Right forelimb (tissue), 1 donor: ENCODE measurements around the gene UCKL1.
"Not testable (repeated sequence)": the region's sequence is repeated elsewhere in the genome, so short reads cannot be mapped to it uniquely, and the experiment has no call there.

ENCODE experiments used
- DNase-seq: peaks from one replicate; pipeline ENCODE4 v3.0.0-alpha.2; 2018

Gene UCKL1

DNA sequence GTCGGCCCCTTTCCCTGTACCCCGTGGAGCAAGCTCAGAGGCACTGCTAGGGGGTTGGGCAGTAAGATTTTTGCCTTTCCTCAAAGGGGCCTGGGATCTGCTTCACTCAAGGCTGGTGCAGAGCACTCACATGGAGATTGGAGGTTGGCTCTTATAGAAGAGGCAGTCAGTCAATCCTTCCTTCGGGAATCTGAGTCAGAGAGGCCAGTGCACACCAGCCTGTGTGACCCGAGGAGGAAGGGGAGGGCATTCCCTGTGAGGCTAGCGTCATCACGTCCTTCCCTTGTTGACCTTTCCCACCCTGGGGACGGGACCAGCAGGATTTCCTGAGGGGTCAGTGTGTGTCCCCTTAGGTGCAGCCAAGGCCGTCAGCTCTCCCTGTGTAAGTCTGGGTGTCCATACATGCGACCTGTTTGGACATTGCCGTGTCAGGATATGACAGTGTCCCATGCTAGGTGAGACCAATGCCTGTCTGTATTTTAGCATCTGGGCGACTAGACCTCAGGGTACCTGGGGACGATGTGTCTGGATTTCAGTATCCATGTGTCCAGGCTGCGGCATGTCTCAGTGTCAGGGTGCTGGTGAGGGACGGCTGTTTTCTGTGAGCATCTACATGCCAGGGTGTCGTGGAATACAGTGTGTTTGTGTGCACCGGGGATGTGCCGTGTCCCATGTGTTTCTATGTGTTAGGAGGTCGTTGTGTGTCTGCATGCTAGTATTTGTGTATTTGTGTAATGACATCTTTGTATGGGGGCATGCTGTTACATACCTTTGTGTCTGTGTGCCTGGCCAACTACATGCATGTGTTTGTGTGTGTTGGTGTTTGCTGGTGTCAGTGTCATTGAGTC is 16.3 kb upstream of the UCKL1 start:
- DNase-seq: no peak

DNA sequence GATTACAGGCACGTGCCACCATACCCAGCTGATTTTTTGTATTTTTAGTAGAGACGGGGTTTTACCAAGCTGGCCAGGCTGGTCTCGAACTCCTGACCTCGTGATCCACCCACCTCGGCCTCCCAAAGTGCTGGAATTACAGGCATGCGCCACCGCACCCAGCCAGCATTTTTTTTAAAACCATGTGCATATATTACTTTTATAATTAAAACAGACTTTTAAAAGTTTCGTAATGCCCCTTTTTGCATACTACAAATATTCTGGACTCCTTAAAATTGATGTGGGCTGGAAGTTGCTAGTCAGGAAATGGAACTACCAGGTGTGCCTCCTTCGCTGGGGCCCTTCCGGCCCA is 15.7 kb upstream of the UCKL1 start:
- not testable (repeated sequence) for DNase-seq

DNA sequence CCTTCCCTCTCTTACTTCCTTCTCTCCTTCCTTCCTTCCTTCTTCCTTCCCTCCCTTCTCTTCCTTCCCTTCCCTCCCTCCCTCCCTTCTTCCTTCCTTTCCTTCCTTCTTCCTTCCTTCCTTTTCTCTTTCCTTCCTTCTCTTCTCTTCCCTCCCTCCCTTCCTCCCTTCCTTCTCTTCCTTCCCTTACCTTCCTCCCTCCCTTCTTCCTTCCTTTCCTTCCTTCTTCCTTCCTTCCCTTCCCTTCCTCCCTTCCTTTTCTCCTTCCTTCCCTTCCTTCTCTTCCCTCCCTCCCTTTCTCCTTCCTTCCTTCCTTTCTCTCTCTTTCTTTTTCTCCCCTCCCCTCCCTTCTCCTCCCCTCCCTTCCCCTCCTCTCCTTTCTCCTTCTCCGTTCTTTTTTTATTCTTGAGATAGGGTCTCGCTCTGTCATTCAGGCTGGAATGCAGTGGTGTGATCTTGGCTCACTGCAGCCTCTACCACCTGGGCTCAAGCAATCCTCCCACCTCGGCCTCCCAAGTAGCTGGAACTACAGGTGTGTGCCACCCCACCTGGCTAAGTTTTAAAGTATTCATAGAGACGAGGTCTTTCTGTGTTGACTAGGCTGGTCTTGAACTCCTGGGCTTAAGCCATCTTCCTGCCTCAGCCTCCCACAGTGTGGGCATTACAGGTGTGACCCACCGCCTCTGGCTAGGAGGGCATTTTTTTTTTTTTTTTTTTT is 14.7 kb upstream of the UCKL1 start:
- DNase-seq: no peak

DNA sequence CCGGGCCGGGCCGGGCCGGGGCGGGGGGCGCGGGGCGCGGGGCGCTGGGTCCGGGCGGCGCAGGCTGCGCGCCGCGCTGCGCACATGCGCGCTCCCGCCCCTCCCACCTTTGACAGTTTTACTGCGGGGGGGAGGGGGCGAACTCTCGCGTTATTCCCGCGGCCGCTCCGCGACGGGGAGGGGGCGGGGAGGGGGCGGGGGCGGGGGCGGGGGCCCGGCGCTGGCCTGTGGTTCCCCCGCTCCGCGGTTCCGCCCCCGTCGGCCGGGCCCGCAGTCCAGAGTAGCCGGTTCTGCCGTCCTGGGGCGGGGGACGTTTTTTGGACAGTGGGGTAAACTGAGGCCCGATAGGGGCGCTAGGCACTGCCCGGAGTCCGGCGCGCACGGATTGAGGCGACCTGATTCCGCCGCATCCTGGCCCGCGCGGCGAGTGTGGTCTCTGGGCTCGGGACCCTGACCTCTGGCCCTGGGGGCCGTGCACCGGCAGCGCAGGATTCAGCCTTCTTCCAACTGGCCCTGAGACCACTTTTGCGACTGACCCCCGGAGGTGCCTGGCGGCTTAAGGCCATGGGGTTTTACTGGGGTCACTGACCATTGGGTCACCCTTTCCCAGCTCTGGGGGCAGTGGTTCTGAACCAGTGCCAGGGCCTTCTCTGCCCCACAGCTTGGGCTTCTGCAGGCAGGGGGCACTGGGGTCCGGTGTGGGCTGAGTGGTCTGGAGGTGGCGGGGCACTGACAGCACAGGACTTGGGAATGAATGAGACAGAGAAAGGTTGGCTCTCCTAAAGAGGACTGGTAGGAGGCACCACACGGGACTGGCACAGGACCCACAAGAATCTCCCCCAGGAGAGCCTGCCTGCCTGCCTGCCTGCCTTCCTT is 13.9 kb upstream of the UCKL1 start, which contains the start of gene ZNF512B:
ZNF512B (minus strand) TSS at position 93 of the 876 bp plus-strand sequence. CDS start 1,980 bp downstream, outside the sequence.
- DNase-seq: peak; percentile 87

DNA sequence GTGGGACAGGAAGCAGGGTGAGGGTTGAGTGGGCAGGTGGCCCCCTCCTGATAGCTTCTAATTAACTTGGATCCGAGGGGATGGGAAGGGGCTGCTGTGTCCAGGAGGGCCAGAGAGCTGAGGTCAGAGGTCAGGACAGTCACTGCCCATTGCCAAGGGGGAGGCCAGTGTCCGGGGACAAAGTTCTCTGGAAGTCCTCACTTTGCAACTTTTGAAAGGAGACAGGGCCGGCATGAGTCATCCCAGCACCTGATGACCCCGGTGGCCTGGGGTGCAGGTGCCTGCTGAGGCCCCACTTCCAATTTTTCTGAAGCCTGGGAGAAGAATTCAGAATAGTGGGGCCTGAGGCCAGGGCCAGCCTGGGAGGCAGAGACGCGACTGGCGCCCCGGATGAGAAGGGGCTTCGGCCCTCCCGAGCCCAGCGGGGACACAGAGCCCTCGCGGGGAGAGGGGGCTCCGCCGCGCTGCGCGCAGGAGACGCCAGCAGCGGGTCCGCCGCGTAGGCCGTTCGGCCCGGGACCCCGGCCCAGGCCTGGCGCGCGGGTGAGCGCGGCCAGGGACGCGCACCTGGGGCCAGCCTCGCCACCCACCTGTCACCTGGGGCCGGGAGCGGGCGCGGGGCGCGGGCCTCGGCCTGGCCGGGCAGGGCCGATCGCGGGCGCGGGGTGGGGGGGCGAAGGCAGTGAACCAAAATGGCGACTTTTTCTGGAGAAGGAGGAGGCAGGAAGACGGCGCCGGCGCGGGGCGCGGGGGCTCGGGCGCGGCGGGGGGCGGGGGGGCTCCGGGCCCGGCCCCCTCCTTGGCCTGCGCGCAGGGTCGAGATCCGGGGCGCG is 12.9 kb upstream of the UCKL1 start:
- DNase-seq: no peak

DNA sequence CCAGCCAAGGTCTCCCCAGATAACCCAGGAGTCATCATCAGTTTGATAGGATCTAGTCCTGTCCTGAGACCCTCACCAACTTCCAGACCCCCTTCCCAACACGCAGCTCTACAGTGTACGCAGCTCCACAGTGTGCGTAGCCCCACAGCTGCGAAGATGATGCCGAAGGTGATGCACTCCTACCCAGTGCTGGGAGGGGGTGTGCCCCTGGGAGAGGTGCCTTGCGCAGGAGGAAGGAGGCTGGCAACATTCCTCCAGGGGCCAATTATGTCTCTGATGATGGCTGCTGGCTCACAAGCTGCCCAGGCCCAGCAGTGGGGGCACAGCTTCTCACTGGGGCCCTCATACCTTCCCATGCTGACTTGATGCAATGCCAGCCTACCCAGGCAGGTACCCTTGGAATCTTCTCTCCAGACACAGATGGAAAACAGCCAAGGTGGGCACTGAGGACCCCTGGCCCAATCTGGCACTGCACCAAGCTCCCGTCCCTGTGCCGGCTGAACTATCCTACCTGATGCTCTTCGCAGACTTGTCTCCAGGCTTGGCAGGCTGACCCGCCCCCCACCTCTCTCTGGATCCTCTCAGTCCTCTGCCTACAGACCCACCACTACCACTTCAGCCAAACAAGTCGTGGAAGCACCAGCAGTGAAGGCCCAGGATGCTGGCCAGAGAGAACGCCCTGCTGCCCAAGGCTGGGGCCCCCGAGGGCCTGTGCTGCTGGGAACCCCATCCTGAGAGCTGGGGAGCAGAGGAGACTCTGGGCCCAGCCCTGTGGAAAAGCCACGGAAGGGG is 12.1 kb upstream of the UCKL1 start:
- DNase-seq: peak; percentile 42

DNA sequence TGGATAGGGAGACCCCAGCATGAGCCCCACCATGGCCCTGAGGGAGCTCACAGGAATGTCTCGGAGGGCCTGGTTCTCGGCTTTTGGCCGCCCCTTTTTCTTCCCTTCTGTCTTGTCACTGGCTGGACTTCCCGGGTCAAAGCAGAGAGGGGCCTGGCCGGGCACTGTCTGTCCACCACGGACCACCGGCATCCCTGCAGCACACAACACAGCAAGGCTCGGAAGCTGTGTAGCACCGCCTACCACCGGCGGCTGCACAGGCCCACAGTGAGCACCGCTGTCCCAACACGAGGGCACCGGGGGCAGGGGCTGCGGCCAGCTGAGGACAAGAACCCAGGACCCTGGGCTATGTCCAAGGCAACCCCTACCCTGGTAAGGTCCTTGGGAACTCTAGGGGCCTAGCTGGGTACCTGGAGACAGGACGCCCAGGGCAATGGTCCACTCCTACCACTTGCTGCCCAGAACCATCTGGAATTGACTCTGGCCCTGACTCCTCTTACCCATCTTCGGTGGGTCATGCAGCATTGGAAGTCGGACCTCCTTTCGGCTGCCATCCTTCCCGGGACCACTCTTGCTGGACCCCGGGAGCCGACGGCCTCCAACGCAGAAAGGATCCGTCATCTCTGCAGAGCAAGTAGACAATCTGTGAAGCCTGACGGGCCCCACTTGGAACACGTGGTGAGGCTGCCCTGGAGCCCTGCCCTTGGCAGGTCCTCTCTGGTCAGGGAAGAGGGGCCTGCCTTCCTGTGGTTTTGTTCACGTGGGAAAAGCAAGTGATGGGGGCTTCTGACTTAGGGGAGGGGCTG is 11.3 kb upstream of the UCKL1 start:
- DNase-seq: peak; percentile 39

DNA sequence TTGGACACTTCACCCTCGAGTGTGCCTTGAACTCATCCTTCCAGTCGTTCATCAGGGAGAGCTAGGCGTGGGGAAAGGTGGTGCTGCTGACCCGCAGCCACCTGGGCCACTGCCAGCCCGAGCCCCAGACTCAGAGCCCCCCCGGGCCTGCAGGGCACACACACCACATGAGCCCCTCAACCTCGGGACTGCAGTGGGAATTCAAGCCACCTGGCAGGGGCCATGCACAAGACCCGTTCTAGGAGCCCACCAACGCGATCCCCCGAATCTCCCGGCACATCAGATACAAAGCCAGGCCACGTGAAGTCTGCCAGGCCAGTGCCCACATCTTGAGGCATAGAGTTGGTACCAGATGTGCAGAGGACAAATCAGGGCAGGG is 10.7 kb upstream of the UCKL1 start:
- peak; percentile 35 for DNase-seq

DNA sequence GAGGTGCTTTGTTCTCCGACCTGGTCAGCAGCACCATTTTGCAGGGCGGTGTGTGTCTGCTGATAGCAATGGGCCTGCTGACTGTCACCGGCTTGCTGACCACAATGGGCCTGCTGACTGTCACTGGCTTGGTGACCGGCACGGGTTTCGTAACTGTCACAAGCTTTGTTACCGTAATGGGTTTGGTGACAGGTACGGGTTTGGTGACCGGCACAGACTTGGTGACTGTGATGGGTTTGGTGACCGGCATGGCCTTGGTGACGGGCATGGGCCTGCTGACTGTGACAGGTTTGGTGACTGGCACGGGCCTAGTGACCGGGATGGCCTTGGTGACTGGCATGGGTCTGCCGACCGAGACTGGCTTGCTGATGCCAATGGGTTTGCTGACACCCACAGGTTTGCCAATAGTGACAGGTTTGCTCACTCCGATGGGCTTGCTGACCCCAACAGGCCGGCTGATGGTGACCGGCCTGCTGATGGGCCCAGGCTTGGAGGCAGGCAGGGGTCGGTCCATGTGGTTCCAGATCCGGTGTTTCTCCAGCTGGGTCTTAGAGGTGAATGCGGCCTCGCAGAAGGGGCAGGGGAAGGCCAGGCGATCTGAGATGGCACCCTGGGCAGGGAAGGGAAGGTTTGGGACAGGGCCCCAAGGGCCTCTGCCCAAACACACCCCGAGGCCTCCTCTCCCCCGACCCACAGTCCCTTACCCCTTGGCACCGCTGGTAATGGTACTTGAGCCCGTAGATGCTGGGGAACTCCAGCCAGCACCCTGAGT is 10.1 kb upstream of the UCKL1 start:
- DNase-seq: peak; percentile 38

DNA sequence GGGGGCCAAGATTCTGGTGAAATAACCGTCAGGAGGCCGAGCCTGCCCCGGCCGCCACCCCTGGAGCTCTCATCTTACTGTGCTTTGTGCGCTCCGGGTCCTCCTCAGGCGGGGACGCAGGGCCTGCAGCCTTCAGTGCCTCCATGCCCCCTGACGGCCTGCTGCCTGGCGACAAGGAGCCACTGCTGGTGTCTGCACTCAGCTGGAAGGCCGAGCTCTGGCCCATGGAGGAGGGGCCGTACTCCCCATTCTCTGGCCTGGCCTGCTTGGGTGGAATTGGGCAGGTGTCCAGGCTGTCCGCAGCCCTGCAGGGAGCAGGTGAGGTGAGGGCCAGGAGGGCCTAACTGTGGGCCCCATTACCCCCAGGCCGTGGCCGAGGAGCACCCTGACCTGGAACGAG is 8.2 kb upstream of the UCKL1 start:
- peak; percentile 38 for DNase-seq

DNA sequence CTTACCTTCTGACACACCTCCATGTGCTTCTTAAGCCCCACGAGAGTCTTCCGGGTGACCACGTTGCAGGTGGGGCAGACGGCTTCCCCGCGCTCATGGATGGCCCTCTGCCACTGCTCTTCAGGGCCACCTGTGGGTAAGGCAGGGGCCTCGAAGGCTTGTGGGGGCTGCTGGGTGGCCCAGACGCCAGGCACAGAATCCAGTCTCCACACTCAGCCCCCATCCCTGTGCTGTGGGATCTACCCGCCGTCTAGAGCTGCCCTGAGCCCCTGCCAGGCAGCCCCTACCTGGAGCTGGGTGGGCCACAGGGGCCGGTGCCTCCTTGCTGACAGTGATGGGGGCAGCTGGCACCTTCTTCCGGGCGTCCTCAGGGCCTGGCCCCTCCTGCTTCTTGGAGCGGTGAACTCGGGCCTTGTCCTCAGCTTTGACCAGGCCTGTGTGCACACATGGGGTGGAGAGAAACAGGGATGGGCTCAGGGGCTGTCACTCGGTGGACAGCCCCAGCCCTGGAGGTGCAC is 7.6 kb upstream of the UCKL1 start:
- DNase-seq: no peak

DNA sequence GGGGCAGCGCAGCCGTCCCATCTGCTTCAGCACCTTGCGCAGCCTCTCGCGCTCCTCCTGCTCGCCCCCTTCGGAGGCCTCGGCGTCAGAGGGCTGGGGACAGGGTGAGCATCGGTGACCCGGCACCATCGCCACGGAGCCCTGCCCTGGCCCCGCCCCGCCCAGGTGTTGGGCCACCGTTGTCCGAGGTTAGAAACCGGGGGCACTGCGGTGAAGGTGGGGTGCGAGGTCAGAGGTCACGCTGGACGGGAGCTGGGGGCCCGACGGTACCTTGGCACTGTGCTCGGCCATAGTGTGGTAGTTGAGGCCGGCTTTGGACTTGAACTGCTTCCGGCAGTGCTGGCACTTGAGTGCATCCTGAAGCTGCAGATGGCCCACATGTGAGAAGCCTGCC is 7.1 kb upstream of the UCKL1 start:
- DNase-seq: no peak

DNA sequence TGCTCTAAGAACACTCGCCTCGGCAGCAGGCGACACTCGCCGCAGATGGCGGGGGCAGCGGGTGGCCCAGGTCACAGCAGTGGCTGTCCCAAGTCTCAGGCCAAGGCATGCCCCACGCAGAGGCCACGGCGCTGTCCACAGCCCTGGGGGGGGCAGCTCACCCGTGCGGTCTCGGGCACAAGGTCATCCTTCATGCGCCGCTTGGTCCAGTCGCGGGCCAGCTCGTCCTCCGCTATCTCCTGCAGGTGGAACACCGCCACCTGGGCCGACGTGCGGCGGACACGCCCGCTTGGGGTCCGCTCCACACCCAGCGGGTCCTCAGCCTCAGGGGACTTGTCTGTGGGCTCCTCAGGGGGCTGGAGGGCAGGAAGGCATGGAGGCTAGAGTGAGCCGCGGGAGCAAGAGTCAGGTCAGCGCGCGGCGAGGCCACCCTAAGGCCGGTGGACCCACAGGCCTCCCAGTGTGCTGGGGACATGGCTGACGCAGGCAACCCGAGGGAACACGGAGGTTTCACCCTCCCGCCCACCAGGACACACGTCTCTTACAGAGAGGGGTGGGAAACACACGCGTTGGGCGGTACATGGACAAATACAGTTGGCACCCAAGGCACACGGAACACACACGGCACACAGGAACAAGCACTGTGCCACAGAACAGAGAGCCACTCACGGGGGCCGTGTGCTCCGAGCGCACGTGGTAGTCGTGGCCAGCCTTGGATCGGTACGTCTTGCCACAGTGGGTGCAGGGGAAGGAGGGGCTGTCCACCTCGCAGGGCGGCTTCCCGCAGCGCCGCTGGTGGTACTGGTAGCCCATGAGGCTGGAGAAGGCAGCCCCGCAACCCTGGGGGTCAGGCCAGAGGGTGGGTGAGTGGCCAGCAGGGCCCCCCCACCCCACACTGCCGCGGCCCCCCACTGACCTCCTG is 6.5 kb upstream of the UCKL1 start:
- no peak for DNase-seq

DNA sequence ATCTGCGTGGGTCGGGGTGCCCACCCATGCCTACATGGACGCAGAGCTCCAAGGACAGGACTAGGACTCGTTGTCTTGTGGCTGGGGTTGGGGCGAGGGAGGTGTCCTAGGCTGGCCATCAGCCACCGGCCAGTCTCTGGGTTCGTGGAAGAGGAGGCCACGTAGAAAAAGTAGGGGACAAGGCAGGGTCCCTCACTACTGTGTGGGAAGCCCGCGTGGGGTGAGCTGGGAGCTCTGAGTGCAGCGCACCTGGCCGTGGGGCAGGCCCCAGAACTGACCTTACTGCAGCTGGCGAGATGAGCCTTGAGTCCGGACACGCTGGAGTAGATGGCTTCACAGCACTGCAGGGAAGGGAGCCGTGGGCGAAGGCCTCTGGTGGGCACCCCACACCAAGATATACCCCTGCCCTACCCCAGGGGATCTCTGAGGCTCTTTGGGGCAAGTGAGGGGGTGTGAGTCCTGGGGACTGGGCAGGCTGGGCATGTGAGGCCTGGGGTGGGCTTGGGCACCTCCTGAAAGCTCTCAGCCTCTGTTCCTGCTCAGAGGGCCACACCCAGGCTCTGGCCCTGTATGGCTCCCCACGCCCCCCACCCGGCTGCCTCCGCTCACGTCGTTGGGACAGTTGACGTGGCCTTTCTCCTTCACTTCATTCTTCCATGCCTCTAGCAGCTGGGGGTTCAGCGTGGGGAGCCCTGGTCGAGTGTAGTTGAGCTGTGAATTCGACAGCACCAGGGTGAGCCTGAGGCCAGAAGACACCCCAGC is 5.6 kb upstream of the UCKL1 start:
- DNase-seq: no peak

DNA sequence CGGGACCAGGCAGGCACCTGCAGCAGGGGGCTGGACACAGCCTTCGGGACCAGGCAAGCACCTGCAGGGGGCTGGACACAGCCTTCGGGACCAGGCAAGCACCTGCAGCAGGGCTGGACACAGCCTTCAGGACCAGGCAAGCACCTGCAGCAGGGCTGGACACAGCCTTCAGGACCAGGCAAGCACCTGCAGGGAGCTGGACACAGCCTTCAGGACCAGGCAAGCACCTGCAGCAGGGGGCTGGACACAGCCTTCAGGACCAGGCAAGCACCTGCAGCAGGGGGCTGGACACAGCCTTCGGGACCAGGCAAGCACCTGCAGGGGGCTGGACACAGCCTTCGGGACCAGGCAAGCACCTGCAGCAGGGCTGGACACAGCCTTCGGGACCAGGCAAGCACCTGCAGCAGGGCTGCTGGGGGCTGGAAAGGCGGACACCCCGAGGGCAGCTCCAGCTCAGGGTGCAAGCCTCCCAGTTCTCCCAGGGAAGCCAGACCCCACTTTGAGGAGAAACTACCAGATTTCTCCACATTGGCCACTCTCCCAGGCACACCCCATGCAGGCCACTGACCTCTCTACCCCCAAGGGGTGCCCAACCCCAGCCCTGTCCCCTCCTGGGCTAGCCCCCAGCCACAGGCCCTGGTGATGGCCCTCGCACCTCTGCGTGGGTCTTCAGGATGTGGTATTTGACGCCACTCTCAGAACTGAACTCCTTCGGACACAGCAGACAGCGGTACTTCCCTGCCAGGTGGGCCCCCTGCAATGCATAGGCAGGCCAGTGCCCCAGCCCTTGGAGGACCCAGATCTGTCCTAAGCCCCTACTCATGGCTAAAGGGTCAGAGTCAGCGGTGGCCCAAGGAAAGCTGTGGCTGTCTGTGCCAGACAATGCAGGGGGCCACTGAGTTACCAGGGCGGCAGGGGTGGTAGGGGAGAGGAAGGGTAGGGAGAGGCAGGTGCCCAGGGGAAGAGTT is 4.7 kb upstream of the UCKL1 start:
- peak; percentile 42 for DNase-seq

DNA sequence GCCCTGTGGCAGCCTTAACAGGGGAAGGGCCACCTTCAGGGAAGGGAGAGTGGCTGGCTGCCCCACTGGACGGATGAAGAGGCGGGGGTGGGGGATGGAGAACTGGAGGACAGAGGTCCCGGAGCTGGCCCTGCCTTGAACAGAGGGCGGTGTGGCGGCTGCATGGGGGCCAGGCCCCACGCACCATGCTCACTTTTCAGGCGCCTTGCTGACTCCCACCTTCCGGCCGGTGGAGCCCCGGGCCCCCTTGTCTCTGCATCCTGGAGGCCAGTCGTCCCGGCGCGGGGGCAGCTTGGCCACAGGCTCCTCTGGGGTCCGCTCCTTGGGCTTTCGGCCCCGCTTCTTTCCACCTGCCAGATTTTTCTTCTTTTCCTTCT is 3.5 kb upstream of the UCKL1 start:
- no peak for DNase-seq
